ENCODE measurements around the gene ADSL. TPM values are rescaled to one million over a fixed set of nuclear protein-coding genes. Genes with fewer than 3 reads are reported as not detected.
A peak's percentile ranks its signal among the peaks of the same experiment; 100 is the strongest.
"Not testable (repeated sequence)": the region's sequence is repeated elsewhere in the genome, so short reads cannot be mapped to it uniquely, and the experiment has no call there.

ADSL gene
- 114 TPM for polyA plus RNA-seq (2013, experiment 1 of 2)
- 118 TPM for polyA plus RNA-seq (2013, experiment 2 of 2)

DNA sequence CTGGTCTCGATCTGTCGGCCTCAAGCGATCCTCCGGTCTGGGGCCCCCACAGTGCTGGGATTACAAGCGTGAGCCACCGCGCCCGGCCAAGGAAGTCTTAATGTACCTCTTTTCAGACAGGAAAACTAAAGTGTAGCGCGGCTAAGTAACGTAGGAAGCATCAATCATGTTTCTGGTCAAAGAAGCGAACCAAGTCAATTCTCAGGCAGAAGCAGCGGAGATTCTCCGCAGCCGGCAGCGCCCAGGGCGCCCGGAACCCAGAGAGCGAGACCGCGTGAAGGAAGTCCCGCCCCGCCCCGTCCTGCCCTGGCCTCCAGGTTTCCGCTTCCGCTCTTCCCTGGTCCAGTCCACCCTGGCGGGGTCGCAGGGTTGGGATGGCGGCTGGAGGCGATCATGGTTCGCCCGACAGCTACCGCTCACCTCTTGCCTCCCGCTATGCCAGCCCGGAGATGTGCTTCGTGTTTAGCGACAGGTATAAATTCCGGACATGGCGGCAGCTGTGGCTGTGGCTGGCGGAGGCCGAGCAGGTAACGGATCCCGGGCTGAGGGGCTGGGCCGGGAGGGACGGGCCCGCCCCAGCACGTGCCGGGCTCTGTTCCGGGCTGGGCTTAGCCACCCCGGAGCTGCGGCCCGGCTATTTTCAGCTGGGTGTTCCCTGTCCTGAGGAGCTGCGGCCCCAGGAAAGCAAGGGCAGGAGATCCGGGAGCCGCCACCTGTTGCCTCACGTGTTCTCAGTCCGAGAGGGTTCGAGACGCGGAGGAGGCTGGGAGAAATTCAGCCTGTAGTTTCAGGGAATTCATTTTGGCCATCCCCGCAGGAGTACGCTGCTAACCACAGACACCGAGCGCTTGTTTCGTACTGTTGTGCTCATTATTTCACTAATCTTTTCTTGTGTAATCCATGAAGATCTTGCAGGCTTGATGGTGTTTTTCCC lies at the start of gene ADSL:
TSS of gene ADSL (plus strand) at position 316 of the 934 bp plus-strand sequence. CDS start at position 375, 59 bp downstream.
- Histone ChIP-seq H3K9me3 (ENCODE audit: control insufficient read depth, low read length) (no peaks in the 10 kb centered on the region), H3K4me3 (ENCODE audit: extremely low read depth, insufficient read depth, low read length, poor library complexity, severe bottlenecking) (peak within 1 kb of the TSS; percentile 70), H3K27ac (ENCODE audit: low read depth, low read length, severe bottlenecking) (peak within 1 kb of the TSS; percentile 83), H3K36me3 (ENCODE audit: control insufficient read depth, insufficient read depth, low read length) (peaks cover 30% of the 10 kb centered on the region), H3K4me1 (ENCODE audit: control insufficient read depth, insufficient read depth, low read length, poor library complexity, severe bottlenecking) (no peaks in the 10 kb centered on the region)
- 0 to 1% methylated on average over 56 to 64 of the region's 65 CpGs for WGBS, 2 experiments (ENCODE audit: insufficient coverage in 2 of 2)

- Histone ChIP-seq H3K4me1 (ENCODE audit: control insufficient read depth, insufficient read depth, low read length, poor library complexity, severe bottlenecking) (no peaks in the 10 kb centered on the region), H3K27ac (ENCODE audit: low read depth, low read length, severe bottlenecking) (no peak overlapping the region), H3K4me3 (ENCODE audit: extremely low read depth, insufficient read depth, low read length, poor library complexity, severe bottlenecking) (no peak overlapping the region), H3K36me3 (ENCODE audit: control insufficient read depth, insufficient read depth, low read length) (peaks cover 63% of the 10 kb centered on the region), H3K9me3 (ENCODE audit: control insufficient read depth, low read length) (no peaks in the 10 kb centered on the region)
Observed at GRCh38 chr22:40300316-40300715, 46.0 kb upstream of the ADSL start.

- H3K36me3 ChIP-seq (ENCODE audit: control insufficient read depth, insufficient read depth, low read length), result peaks cover 55% of the 10 kb centered on the region
- no peaks in the 10 kb centered on the region for H3K9me3 ChIP-seq (ENCODE audit: control insufficient read depth, low read length)
- 95 to 97% methylated on average over 11 of the region's 11 CpGs for WGBS, 2 experiments (ENCODE audit: insufficient coverage in 2 of 2)
- H3K4me3 ChIP-seq (ENCODE audit: extremely low read depth, insufficient read depth, low read length, poor library complexity, severe bottlenecking), result no peak overlapping the region
- H3K27ac ChIP-seq (ENCODE audit: low read depth, low read length, severe bottlenecking), result no peak overlapping the region
- H3K4me1 ChIP-seq (ENCODE audit: control insufficient read depth, insufficient read depth, low read length, poor library complexity, severe bottlenecking), result no peaks in the 10 kb centered on the region
Observed at GRCh38 chr22:40300884-40301672, 45.2 kb upstream of the ADSL start.

DNA sequence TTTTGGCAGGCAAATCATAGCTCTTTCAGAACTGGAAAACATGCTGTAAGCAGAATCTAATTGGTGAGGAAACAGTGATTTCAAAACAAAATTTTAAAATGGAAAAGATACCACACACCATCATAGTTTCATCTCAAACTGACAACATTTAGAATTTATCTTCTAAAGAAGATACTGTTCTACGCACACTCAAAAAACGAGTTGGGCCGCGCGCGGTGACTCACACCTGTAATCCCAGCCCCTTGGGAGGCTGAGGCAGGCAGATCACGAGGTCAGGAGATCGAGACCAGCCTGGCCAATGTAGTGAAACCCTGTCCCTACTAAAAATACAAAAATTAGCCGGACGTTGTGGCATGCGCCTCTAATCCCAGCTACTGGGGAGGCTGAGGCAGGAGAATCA lies 44.2 kb upstream of the ADSL start:
- no peak overlapping the region for H3K4me3 ChIP-seq (ENCODE audit: extremely low read depth, insufficient read depth, low read length, poor library complexity, severe bottlenecking)
- no peak overlapping the region for H3K27ac ChIP-seq (ENCODE audit: low read depth, low read length, severe bottlenecking)
- no peaks in the 10 kb centered on the region for H3K9me3 ChIP-seq (ENCODE audit: control insufficient read depth, low read length)
- H3K4me1 ChIP-seq (ENCODE audit: control insufficient read depth, insufficient read depth, low read length, poor library complexity, severe bottlenecking), result no peaks in the 10 kb centered on the region
- WGBS, 2 experiments (ENCODE audit: insufficient coverage in 2 of 2), result 89 to 99% methylated on average over 7 of the region's 11 CpGs
- peaks cover 52% of the 10 kb centered on the region for H3K36me3 ChIP-seq (ENCODE audit: control insufficient read depth, insufficient read depth, low read length)

GRCh38 chr22:40305625-40306024 lies 40.7 kb upstream of the ADSL start:
- WGBS, 2 experiments (ENCODE audit: insufficient coverage in 2 of 2), result 96% methylated on average over 5 of the region's 5 CpGs
- H3K4me1 ChIP-seq (ENCODE audit: control insufficient read depth, insufficient read depth, low read length, poor library complexity, severe bottlenecking), result peaks cover 19% of the 10 kb centered on the region
- H3K36me3 ChIP-seq (ENCODE audit: control insufficient read depth, insufficient read depth, low read length), result peaks cover 59% of the 10 kb centered on the region

GRCh38 chr22:40308999-40309573 lies 37.2 kb upstream of the ADSL start:
- H3K36me3 ChIP-seq (ENCODE audit: control insufficient read depth, insufficient read depth, low read length), result peaks cover 61% of the 10 kb centered on the region
- no peaks in the 10 kb centered on the region for H3K9me3 ChIP-seq (ENCODE audit: control insufficient read depth, low read length)
- peak overlapping the region; percentile 94 for H3K27ac ChIP-seq (ENCODE audit: low read depth, low read length, severe bottlenecking)
- peaks cover 26% of the 10 kb centered on the region for H3K4me1 ChIP-seq (ENCODE audit: control insufficient read depth, insufficient read depth, low read length, poor library complexity, severe bottlenecking)
- 93 to 97% methylated on average over 3 to 4 of the region's 6 CpGs for WGBS, 2 experiments (ENCODE audit: insufficient coverage in 2 of 2)
- H3K4me3 ChIP-seq (ENCODE audit: extremely low read depth, insufficient read depth, low read length, poor library complexity, severe bottlenecking), result no peak overlapping the region

More at GRCh38 chr22:40305625-40306024, 40.7 kb upstream of the ADSL start:
- Histone ChIP-seq H3K4me3 (ENCODE audit: extremely low read depth, insufficient read depth, low read length, poor library complexity, severe bottlenecking) (no peak overlapping the region), H3K27ac (ENCODE audit: low read depth, low read length, severe bottlenecking) (no peak overlapping the region), H3K9me3 (ENCODE audit: control insufficient read depth, low read length) (no peaks in the 10 kb centered on the region)

DNA sequence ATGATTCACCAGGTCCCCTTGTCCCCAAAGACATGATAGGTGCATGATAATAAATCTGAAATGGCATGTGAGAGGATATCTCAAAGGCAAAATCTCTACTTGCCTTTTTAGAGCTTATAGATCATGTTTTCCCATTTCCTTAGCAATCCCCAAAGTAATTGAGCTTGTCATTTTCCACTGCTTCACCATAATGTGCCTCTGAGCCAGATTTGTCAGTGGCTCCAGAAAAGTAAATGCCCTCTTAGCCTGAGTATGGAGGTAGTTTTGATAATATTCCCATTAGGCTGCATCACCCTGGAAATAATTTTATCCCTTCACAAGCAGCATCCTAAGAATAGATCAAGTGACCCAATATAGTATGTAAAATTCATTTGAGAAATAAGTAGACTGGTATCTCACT lies 36.7 kb upstream of the ADSL start:
- no peak overlapping the region for H3K4me3 ChIP-seq (ENCODE audit: extremely low read depth, insufficient read depth, low read length, poor library complexity, severe bottlenecking)
- peaks cover 64% of the 10 kb centered on the region for H3K36me3 ChIP-seq (ENCODE audit: control insufficient read depth, insufficient read depth, low read length)
- H3K9me3 ChIP-seq (ENCODE audit: control insufficient read depth, low read length), result no peaks in the 10 kb centered on the region
- peak overlapping the region; percentile 94 for H3K27ac ChIP-seq (ENCODE audit: low read depth, low read length, severe bottlenecking)
- H3K4me1 ChIP-seq (ENCODE audit: control insufficient read depth, insufficient read depth, low read length, poor library complexity, severe bottlenecking), result peaks cover 26% of the 10 kb centered on the region

DNA sequence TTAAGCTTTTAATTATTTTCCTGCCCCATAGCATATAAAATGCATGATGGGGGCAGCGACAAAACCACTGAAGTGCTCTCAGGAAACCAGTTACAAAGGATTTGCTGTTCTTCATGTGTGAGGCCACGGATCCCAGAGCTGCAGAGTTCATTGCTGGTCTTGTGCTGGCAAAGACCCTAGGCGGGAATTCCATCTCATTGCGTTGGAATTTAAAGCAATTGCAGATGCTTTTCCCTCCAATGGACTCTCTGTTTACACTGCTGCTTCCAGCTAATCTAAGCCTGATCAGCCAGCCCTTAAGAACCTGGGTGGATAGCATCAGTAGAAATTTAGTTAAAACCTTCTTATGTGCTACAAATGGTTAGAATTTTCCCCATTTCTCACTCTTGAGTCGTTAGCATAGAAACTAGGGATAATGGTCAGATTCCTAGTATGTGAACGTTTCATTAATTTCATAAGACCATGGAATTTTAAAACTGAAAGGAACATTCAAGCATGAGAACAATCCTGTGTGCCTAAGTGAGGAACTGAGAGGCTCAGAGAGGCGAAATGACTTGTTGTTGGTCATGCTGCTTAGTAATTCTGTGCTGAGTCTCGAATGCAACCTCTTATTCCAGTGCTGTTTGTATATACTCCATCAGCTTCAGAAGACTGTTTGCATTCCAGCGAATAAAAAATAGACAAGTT lies 36.1 kb upstream of the ADSL start:
- Histone ChIP-seq H3K4me3 (ENCODE audit: extremely low read depth, insufficient read depth, low read length, poor library complexity, severe bottlenecking) (no peak overlapping the region), H3K4me1 (ENCODE audit: control insufficient read depth, insufficient read depth, low read length, poor library complexity, severe bottlenecking) (peaks cover 26% of the 10 kb centered on the region), H3K9me3 (ENCODE audit: control insufficient read depth, low read length) (no peaks in the 10 kb centered on the region), H3K27ac (ENCODE audit: low read depth, low read length, severe bottlenecking) (peak overlapping the region; percentile 94), H3K36me3 (ENCODE audit: control insufficient read depth, insufficient read depth, low read length) (peaks cover 68% of the 10 kb centered on the region)
- WGBS, 2 experiments (ENCODE audit: insufficient coverage in 2 of 2), result 81 to 94% methylated on average over 5 to 7 of the region's 9 CpGs

- 96 to 100% methylated on average over 4 of the region's 5 CpGs for WGBS, 2 experiments (ENCODE audit: insufficient coverage in 2 of 2)
- Histone ChIP-seq H3K27ac (ENCODE audit: low read depth, low read length, severe bottlenecking) (peak overlapping the region; percentile 94), H3K9me3 (ENCODE audit: control insufficient read depth, low read length) (no peaks in the 10 kb centered on the region), H3K4me1 (ENCODE audit: control insufficient read depth, insufficient read depth, low read length, poor library complexity, severe bottlenecking) (peaks cover 26% of the 10 kb centered on the region), H3K36me3 (ENCODE audit: control insufficient read depth, insufficient read depth, low read length) (peaks cover 73% of the 10 kb centered on the region), H3K4me3 (ENCODE audit: extremely low read depth, insufficient read depth, low read length, poor library complexity, severe bottlenecking) (no peak overlapping the region)
Observed at GRCh38 chr22:40310768-40311120, 35.6 kb upstream of the ADSL start.

DNA sequence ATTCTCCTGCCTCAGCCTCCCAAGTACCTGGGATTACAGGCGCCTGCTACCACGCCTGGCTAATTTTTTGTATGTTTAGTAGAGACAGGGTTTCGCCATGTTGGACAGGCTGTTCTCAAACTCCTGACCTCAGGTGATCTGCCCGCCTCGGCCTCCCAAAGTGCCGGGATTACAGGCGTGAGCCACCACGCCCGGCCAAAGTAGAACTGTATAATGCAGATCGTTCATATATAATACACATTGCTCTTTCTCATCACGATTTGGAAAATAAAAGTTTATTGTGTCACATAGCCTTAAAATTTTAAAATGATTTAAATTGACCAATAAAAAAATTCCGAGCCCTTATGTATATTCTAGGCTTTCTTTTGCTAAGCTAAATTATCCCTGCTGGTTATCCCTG lies 34.7 kb upstream of the ADSL start:
- H3K4me3 ChIP-seq (ENCODE audit: extremely low read depth, insufficient read depth, low read length, poor library complexity, severe bottlenecking); H3K27ac ChIP-seq (ENCODE audit: low read depth, low read length, severe bottlenecking); H3K9me3 ChIP-seq (ENCODE audit: control insufficient read depth, low read length): not testable (repeated sequence)
- Histone ChIP-seq H3K36me3 (ENCODE audit: control insufficient read depth, insufficient read depth, low read length) (peaks cover 82% of the 10 kb centered on the region), H3K4me1 (ENCODE audit: control insufficient read depth, insufficient read depth, low read length, poor library complexity, severe bottlenecking) (peaks cover 26% of the 10 kb centered on the region)
- 93 to 100% methylated on average over 3 to 4 of the region's 12 CpGs for WGBS, 2 experiments (ENCODE audit: insufficient coverage in 2 of 2)
